GM13977 (cell line): ENCODE results near the gene KCNIP4.

Experiments used
- DNase-seq: peaks from one replicate; pipeline ENCODE4 v3.0.0; 2012; ENCODE audit warnings: low spot score
- CTCF ChIP-seq: IDR thresholded peaks from 2 replicates; pipeline ENCODE4 v1.5.1; 2012; ENCODE audit warnings: mild to moderate bottlenecking, control low read depth; ENCODE audit not compliant: insufficient read depth; ENCODE audit errors: extremely low read depth, missing control alignments
- in situ Hi-C: fragments of 300-500 bp; cut with MboI; formaldehyde crosslinking; loops from one replicate; pipeline ENCODE4 v1.12.0; 2022; ENCODE audit warnings: low sequenced_read_pairs, low pct_unique_long_range_greater_than_20kb, mixed read lengths, inconsistent platforms; ENCODE audit not compliant: unreplicated experiment

Gene KCNIP4

GRCh38 chr4:20857081-20857480, 1091.5 kb downstream of the KCNIP4 start:
- DNase-seq, result no peak
- in situ Hi-C loops, result no loop called here

GRCh38 chr4:20847124-20847747, 1101.3 kb downstream of the KCNIP4 start:
- no peak for TF ChIP-seq CTCF
- in situ Hi-C loops, result no loop called here
- DNase-seq, result no peak

More at GRCh38 chr4:20857081-20857480, 1091.5 kb downstream of the KCNIP4 start:
- TF ChIP-seq CTCF, result no peak

- in situ Hi-C loops, result no loop called here
- TF ChIP-seq CTCF, result no peak
- no peak for DNase-seq
Measured at GRCh38 chr4:20844311-20844710, 1104.3 kb downstream of the KCNIP4 start.

- TF ChIP-seq CTCF, result no peak
- in situ Hi-C loops, result no loop called here
- no peak for DNase-seq
Measured at GRCh38 chr4:20840648-20841190, 1107.9 kb downstream of the KCNIP4 start.

- no peak for TF ChIP-seq CTCF
- in situ Hi-C loops, result no loop called here
- no peak for DNase-seq
Measured at GRCh38 chr4:20839957-20840356, 1108.6 kb downstream of the KCNIP4 start.

GRCh38 chr4:20838476-20838875, 1110.1 kb downstream of the KCNIP4 start:
- in situ Hi-C loops, result no loop called here
- DNase-seq, result no peak
- TF ChIP-seq CTCF, result no peak

GRCh38 chr4:20832826-20833225, 1115.7 kb downstream of the KCNIP4 start:
- no peak for TF ChIP-seq CTCF
- DNase-seq, result no peak
- in situ Hi-C loops, result no loop called here
